GM19193 (cell line): ENCODE results near the gene PAF1.

Experiments
- POLR2A ChIP-seq: IDR thresholded peaks from 4 replicates; pipeline ENCODE4 v1.6.1; 2011; ENCODE audit not compliant: insufficient read depth, insufficient read length; ENCODE audit errors: extremely low read depth

PAF1 gene

DNA sequence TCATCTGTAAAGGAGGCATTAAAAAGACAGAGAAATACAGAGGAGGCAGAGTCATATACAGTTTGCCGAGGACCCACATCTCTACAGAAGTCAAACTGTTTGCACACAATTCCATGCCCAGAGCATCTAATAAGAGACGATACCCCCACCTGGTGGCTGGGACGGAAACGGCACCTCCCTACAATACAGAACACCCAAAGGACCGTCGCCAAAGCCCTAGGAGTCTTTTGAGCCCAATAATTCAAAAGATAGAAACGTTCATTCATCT, 20.9 kb upstream of the PAF1 start:
- TF ChIP-seq POLR2A: no peak

DNA sequence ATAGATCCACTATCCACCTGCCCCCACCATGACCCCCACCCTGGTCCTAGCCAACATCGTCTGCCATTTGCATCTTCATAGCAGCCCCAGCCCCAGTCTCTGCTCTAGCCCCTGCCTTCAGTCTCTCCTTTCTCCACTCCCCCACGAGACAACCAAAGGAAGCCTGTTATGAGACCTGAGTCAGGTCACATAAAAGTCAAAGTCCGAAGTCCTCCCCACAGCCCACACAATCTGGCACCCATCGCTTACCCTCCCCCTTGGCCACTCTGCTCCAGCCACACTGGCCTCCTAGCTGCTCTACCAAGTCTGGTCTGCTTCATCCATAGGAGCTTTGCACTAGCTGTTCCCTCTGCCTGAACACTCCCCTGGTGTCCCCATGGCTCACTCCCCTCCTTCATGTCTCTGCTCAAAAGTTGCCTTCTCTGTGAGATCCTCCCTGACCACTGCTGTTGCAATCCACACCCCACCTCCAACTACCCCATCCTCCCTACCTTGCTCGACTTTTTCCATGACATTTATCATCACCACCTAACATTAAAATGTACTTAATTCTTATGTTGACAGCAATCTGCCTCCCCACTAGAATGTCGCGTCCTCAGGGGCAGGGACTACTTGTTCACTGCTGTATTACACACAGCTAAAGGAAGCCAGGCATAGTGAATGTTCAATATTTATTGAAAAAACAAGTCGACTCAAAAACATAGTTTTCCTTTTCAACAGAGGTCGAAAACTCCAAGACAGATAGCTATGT, 20.4 kb upstream of the PAF1 start:
- peak; percentile 58 for TF ChIP-seq POLR2A

DNA sequence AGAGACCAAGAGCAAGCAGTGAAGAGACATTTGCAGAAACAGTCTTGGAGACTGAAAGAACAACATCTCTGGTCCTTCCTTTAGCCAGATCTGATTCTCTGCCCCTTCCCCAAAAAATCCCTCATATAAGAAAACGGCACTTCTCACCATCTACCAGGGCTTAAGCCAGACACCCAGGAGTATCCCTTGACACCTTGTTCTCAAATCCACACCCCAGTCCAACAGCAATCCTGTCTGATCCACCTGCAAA, 19.9 kb upstream of the PAF1 start:
- TF ChIP-seq POLR2A: no peak

- TF ChIP-seq POLR2A: no peak
Measured at GRCh38 chr19:39410017-39410830, 19.3 kb upstream of the PAF1 start.

DNA sequence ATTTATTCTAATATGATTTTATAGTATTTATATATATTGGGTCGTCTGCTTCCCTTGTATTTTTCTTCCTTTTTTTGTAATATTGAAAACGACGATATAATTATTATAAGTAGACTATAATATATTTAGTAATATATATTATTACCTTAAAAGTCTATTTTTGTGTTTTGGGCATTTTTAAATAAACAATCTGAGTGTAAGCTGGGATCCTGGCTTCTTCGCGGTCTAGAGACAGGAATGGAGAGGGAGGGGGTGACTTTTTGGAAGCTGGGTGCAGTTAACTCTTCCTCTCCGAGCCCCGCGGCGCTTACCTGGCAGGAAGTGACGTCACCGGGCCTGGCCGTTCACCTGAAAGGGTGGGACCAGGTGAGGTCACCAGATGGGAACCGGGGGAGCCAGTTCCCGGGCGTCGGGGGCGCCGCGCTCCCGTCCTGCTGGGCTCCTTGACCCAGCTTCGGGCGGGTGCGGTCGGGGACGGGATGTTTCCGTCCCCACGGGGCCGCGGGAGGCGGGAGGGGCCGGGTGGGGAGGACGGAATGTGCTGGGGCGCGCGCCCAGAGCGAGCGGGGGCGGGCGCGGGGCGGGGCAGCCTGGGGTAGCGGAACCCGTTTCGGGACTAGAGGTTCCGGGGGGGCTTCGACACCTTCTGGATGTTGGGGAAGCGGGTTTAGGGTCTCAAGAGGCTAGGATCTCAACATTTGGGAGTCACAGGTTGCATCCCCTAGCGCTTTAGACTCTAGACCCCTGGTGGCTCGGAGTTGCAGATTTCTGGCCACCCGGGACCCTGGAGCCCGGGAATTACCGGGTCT, 18.5 kb upstream of the PAF1 start:
- peak; percentile 88 for TF ChIP-seq POLR2A

- TF ChIP-seq POLR2A: peak; percentile 58
Measured at GRCh38 chr19:39408392-39409207, 17.7 kb upstream of the PAF1 start.

- TF ChIP-seq POLR2A: no peak
Measured at GRCh38 chr19:39407660-39408391, 16.9 kb upstream of the PAF1 start.

- no peak for TF ChIP-seq POLR2A
Measured at GRCh38 chr19:39407410-39407659, 16.4 kb upstream of the PAF1 start.

- peak; percentile 100 for TF ChIP-seq POLR2A
Measured at GRCh38 chr19:39406656-39407409, 15.9 kb upstream of the PAF1 start, which contains the start of gene ZFP36. TSS of gene ZFP36 (plus strand) at chr19:39406847. CDS start at chr19:39406905, 58 bp downstream.

DNA sequence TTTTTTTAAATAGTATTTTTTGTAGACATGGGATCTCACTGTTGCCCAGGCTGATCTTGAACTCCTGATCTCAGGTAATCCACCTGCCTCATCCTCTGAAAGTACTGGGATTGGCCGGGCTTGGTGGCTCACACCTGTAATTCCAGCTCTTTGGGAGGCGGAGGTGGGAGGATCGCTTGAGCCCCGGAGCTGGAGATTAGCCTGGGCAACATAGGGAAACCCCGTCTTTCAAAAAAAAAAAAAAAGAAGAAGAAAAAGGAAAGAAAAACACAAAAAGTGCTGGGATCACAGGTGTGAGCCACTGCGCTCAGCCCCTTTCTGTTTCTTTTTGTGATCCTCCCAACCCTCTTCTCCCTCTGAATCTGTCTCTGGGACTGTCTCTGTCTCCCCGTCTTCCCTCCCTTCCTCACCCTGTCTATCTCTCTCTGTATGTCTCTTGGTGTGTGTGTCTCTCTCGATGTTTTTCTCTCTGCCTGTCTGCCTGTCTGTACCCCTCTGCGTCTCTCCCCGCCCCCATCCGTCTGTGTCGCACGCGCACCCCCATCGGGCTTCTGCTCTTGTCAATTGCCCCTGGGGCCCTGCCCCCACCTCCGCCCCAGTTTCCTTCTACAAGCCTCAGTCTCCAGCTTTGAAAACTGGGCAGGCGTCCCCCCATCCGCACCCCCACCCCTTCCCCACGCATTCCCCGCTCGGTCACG, 15.2 kb upstream of the PAF1 start:
- TF ChIP-seq POLR2A: no peak

DNA sequence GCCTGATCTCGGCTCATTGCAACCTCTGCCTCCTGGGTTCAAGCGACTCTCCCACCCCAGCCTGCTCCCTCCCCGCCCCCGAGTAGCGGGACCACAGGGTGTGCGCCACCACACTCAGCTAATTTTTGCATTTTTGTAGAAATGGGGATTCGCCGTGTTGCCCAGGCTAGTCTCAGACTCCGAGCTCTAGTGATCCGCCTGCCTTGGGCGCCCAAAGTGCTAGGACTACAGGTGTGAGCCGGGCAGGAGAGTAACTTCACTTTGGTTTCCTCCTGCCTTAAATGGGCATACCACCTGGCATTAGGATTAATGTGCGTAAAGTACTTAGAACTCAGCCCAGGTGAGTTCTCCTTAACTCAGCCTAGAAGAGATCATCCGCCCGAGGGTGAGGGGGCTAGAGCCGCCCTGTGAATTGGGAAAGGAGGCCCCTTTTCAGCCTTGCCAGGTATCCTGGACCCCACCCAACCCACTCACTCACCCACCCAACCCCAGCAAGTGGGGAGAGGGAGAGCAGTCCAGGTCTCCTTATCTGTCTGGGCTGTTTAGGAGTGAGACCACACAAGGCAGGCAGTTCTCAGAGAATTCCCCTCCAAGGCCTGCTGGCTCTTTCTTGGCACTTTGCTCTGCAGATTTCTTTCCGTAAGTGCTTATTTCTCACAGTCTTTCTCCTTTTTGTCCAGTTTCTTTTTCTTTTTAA, 14.5 kb upstream of the PAF1 start:
- TF ChIP-seq POLR2A: no peak
